Measurements from ENCODE around the gene EXOSC10. TPM values are rescaled to one million over a fixed set of nuclear protein-coding genes. Genes with fewer than 3 reads are reported as not detected.
A peak's percentile ranks its signal among the peaks of the same experiment; 100 is the strongest.
"Not testable (repeated sequence)": the region's sequence is repeated elsewhere in the genome, so short reads cannot be mapped to it uniquely, and the experiment has no call there.

Gene EXOSC10
- total RNA-seq, 4 donors from 2014 or later, result 32.4 to 98.1 (median 59.9) TPM

DNA sequence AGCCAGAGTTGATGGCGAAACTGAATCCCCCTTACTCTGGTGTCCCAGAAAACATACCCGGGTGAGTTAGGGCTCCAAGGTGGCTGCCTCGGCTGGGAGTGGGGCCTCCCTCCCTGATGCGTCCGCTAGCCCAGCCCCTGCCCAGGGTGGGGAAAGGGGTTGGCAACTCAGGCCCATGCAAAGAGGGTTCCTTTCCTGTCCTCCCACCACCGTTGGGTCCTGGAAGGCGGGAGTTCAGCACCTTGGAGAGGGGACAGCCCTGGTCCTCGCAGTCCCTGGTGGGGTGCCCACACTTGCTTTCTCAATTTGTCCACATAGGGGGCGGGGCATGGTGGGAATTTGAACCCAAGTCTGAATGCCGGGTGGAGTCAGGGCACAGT is 45.9 kb downstream of the EXOSC10 start:
- H3K36me3 ChIP-seq, result no peaks in the 10 kb centered on the region
- no peak for TF ChIP-seq POLR2A (IDR thresholded peaks at IDR 0.05)
- TF ChIP-seq, protein P1, sequence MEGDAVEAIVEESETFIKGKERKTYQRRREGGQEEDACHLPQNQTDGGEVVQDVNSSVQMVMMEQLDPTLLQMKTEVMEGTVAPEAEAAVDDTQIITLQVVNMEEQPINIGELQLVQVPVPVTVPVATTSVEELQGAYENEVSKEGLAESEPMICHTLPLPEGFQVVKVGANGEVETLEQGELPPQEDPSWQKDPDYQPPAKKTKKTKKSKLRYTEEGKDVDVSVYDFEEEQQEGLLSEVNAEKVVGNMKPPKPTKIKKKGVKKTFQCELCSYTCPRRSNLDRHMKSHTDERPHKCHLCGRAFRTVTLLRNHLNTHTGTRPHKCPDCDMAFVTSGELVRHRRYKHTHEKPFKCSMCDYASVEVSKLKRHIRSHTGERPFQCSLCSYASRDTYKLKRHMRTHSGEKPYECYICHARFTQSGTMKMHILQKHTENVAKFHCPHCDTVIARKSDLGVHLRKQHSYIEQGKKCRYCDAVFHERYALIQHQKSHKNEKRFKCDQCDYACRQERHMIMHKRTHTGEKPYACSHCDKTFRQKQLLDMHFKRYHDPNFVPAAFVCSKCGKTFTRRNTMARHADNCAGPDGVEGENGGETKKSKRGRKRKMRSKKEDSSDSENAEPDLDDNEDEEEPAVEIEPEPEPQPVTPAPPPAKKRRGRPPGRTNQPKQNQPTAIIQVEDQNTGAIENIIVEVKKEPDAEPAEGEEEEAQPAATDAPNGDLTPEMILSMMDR (IDR thresholded peaks at IDR 0.05), result no peak
- no peak overlapping the region for H3K27ac ChIP-seq
- no peak for DNase-seq
- no peak overlapping the region for H3K4me3 ChIP-seq
- intact Hi-C loops (cut with DNase I; ENCODE audit: low total_unique reads), result no loop called here
- no peaks in the 10 kb centered on the region for H3K9me3 ChIP-seq
- H3K4me1 ChIP-seq, result peaks cover 0 to 3% of the 10 kb centered on the region in 2 donors
- no peaks in the 10 kb centered on the region for H3K27me3 ChIP-seq

DNA sequence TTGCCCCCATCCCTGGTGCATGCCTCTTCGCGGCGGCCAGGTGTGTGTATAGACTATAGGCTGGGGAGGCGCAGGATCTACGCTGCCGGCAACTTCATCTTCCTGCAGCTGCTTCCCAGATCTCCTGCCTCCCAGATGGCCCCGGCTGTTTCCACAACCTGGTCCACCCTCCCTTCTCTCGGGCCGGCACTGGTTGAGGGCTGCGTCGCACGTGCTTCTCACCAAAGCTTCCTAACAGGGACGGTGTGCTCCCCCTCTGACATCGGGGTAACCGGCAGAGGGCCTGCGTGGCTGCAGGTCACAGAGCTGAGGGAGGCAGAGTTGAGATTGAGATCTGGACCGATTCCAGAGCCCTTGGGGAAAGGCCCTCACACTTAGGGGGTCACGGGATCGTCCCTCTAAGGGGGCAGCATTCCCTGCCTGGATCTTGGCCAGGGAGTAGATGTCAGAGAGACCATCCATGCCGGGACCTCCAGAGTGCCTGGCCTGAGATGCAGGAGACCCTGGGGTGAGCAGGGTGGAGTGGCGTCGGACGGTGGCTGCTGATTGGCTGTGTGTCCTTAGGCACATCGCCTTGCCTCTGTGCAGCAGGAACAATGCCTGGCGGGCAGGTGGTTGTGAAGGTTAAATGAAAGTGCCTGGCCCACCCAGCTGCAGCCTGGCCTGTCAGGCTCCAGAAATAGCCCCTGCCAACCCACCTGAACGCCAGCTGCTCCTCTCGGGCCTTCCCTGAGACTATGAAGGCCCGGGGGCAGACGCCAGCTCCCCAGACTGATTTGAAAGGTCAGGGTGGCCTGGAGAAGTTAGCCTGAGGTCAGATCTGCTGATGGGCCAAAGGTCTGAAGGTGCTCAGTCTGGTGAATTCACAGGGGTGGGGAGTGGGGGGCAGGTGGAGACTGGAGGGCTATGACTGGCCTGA is 46.6 kb downstream of the EXOSC10 start:
- Histone ChIP-seq H3K27me3 (no peaks in the 10 kb centered on the region), H3K36me3 (no peaks in the 10 kb centered on the region), H3K4me1 (no peaks in the 10 kb centered on the region), H3K9me3 (no peaks in the 10 kb centered on the region), H3K27ac (no peak overlapping the region), H3K4me3 (no peak overlapping the region)
- no peak for TF ChIP-seq POLR2A (IDR thresholded peaks at IDR 0.05)
- TF ChIP-seq, protein P1 (IDR thresholded peaks at IDR 0.05), result no peak
- no peak for DNase-seq
- intact Hi-C loops (cut with DNase I; ENCODE audit: low total_unique reads), result no loop called here

DNA sequence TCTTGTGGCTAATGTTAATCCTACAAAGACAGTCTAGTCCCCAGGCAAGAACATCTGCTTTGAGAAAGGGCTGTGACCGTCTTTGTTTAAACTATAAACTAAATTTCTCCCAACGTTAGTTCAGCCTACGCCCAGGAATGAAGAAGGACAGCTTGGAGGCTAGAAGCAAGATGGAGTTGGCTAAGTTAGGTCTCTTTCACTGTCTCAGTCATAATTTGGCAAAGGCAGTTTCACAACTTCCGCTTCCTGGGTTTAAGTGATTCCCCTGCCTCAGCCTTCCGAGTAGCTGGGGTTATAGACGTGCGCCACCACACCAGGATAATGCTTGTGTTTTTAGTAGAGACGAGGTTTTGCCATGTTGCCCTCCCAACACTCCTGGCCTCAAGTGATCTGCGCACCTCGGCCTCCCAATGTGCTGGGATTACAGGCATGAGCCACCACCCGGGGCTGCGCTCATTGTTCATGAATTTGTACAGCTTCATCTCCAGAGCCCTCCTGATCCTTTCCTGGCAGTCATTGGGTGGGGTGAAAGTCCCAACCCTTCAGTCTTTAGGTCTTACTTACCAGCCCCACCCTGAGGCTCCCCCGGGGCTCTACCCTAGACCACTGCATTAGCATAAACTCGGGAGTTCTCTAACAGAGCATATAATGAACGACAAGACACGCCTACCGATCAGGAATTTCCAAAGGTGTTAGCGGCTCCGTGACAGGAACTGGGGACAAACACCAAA is 47.7 kb downstream of the EXOSC10 start:
- no peak overlapping the region for H3K27ac ChIP-seq
- no peaks in the 10 kb centered on the region for H3K9me3 ChIP-seq
- H3K36me3 ChIP-seq, result no peaks in the 10 kb centered on the region
- no peaks in the 10 kb centered on the region for H3K4me1 ChIP-seq
- H3K27me3 ChIP-seq, result no peaks in the 10 kb centered on the region
- intact Hi-C loops (cut with DNase I; ENCODE audit: low total_unique reads), result no loop called here
- TF ChIP-seq, protein P1 (IDR thresholded peaks at IDR 0.05), result no peak
- no peak for TF ChIP-seq POLR2A (IDR thresholded peaks at IDR 0.05)
- DNase-seq, result no peak
- H3K4me3 ChIP-seq, result no peak overlapping the region

DNA sequence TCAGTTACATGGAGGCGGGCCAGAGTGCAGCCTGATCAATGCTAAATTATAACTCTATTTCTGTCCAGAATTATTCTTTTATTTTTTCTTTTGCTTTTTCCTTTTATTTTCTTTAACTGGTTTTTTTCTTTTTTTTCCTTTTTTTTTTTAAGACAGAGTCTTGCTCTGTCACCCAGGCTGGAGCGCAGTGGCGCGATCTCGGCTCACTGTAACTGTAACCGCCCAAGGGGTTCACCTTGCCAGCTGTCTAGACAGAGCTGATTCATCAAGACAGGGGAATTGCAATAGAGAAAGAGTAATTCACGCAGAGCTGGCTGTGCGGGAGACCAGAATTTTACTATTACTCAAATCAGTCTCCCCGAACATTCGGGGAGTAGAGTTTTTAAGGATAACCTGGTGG is 48.5 kb downstream of the EXOSC10 start:
- H3K4me1 ChIP-seq; H3K27me3 ChIP-seq; DNase-seq; H3K27ac ChIP-seq; H3K4me3 ChIP-seq; intact Hi-C loops (cut with DNase I; ENCODE audit: low total_unique reads); H3K36me3 ChIP-seq; H3K9me3 ChIP-seq: not testable (repeated sequence)

DNA sequence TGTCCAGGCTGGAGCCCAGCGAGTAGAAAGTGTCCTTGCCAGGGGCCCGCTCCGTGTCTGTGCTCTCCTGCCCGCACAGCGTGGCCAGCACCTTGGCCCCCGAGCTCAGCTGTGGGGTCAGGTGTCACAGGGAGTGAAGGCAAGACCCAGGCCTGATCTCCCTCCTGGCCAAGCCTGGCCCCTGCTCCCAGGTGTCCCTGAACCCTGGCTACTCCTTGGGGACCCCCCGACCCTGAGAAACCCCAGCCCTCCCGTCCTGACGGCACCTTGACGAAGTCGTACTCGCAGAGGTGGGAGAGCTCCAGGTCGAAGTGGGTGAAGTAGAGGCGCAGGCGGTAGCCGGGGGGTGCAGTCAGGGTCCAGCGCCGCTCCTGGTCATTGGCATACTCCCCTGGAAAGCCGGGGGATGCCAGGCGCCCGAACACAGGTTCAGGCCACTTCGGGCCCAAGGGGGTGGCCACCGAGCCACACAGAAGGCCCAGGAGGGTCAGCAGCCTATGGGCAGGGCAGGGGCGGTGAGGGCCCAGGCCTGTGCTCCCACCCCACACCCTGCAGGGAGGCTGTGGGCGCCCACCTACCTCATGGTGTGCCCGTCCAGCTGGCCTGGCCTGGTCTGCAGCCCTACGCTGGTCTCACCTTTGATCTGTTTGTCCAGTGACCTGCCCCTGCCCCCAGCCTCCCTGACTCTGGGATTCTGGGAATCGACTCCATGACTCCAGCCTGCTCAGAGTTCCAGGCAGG is 52.9 kb downstream of the EXOSC10 start, which contains the start of gene MASP2:
Gene MASP2, minus strand, starts transcription at position 615 of the 741 bp plus-strand sequence. Its CDS starts 32 bp downstream, at position 583.
- TF ChIP-seq POLR2A (IDR thresholded peaks at IDR 0.05), result no peak
- TF ChIP-seq, protein P1 (IDR thresholded peaks at IDR 0.05), result no peak
- peak in 1 of 2 donors; percentile 8 for DNase-seq
- Histone ChIP-seq H3K27ac (no peak within 1 kb of the TSS), H3K9me3 (no peaks in the 10 kb centered on the region), H3K36me3 (no peaks in the 10 kb centered on the region), H3K27me3 (no peaks in the 10 kb centered on the region), H3K4me3 (no peak within 1 kb of the TSS), H3K4me1 (no peaks in the 10 kb centered on the region)
- intact Hi-C loops (cut with DNase I; ENCODE audit: low total_unique reads), result no loop called here

All from uterus (tissue), 4 donors.